Hindlimb muscle (tissue), 1 donor: ENCODE data around the gene EN1. TPM values are rescaled to one million over a fixed set of nuclear protein-coding genes. Genes with fewer than 3 reads are reported as not detected.

ENCODE experiments used
- DNase-seq: peaks from one replicate; pipeline ENCODE4 v3.0.0-alpha.2; 2013
- polyA plus RNA-seq: library from polyadenylated mRNA; unstranded; fragments of 120-200 nt; gene quantifications from one replicate; pipeline ENCODE4 v1.2.1, GENCODE V29; 2013; ENCODE audit not compliant: insufficient read length

EN1 gene
- 8.3 TPM for polyA plus RNA-seq

DNA sequence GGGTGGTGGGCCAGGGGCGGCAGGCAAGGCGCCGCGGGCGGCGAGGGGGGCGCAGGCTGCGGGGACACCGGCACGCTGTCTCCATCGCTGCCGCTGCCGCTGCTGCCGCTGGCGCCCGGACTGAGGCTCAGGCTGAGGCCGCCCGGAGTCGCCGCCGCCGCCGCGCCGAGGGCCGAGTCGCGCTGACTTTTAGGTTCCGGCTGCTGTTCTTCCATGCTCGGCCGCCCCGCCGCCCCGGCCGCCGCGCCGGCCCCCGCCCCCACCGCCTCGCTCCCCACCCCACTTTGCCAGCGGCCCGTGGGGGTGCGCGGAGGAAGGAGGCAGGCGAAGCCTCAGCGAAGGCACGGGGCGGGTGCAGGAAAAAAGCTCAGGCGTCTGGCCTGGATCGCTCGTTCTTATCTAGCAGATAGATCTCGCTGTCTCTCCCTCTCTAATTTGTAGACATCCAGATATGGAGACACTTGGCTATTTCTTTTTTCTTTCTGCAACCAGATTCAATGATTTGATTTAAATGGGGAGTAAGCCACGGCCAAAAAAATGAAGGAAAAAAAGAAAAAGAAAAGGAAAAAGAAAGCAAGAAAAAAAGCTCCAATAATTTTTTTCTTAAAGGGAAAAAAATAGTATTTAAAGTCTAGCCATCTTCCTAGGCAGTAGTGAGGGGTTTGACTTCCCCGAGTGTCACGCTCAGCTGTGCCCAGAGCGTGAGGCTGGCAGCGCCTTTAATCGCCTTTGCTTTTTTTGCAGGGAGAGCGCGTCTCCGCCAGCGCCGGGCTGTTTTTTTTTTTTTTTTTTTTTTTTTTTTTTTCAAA is at the start of gene EN1:
EN1 (minus strand) TSS at position 696 of the 809 bp plus-strand sequence; CDS start at position 215, 481 bp downstream.
- DNase-seq: no peak

DNA sequence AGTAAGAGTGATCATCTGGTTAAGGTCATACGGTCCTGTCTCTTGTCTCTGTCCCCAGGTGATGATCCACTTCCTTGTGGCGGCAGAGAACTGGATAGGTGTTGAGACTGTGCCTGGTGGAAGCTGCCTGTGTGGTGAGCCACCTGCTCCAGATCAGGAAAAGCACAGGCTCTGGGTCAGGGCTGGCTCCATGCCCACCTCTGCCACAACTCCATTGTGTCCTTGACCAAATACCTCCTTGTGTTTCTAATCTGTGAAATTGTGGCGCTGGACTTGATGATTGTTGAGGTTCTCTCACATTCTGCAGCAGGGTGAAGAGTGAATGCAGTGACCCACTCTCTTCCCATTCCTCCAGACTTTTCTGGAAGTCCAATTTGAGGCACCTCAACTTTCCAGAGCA is 45.7 kb upstream of the EN1 start:
- no peak for DNase-seq

DNA sequence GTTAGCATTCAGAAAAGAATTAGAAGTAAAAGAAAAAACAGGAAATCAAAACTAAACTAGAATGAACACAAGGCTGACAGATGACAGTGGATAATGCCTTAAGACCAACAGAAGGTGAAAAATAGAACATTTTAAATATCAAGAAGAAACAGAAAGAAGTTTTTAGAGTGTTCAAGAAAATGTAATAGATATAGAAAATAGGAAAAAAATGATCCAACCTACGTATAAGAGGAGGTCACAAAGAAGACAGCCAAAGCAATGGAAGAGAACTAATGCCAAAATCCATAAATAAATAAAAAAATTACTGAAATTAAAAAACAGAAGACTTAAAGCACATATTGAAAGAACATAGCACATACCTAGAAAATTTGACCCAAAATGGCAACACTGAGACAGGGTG is 42.5 kb upstream of the EN1 start:
- DNase-seq: no peak

- DNase-seq: no peak
Observed at GRCh38 chr2:118883792-118884191, 36.3 kb upstream of the EN1 start.

GRCh38 chr2:118882693-118883336 is 35.4 kb upstream of the EN1 start:
- DNase-seq: peak; percentile 29

DNA sequence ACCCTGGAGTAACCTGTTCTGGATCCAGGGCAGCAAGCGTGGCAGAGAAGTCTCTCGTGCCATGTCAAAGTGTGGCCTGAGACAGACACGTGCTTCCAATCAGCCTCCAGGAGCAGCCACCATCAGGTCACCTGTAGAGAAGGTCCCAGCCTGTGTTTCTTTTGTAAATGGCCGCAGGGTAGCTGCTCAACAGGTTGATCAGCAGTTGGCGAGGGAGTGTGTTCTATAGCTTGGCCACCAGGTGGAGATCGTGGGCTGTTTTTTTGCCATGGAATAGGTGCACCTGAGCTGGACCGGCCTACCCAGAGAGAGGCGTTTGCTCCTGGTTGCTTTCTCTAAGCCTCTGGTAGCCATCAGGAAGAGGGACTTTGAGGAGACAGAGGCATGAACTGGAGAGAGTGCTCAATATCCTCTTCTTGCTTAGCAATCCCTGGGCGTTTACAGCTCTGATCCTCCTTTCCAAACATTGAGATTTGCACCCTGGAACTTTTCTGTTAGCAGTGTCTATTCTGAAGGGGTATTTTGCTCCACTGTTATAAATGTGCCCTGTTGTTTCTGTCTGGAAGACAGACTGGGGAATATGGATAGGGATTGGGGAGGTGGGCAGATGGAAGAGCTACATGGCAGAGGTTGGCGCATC is 34.2 kb upstream of the EN1 start:
- no peak for DNase-seq

- no peak for DNase-seq
Observed at GRCh38 chr2:118880501-118880900, 33.1 kb upstream of the EN1 start.

- DNase-seq: no peak
Observed at GRCh38 chr2:118878531-118879149, 31.2 kb upstream of the EN1 start.

DNA sequence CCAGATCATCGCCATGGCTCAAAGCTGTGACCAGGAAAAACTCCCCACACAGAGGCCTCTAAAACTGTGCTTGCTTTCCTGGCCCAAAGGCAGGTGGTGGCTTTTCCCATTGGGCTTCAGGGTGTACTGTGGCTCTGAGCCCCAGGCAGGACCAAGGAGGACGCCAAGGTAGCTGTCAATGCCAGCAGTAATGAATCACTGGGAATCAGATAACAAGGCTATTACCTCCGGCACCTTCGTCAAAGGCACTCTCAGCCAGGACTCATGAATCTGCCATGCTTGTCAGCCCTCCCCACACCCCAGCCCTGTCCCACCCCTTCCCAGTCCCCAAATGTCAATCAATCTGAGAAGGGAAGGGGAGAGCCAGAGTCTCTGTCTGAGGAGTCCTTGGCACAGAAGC is 27.9 kb upstream of the EN1 start:
- no peak for DNase-seq

- DNase-seq: no peak
Observed at GRCh38 chr2:118874324-118874723, 26.9 kb upstream of the EN1 start.

DNA sequence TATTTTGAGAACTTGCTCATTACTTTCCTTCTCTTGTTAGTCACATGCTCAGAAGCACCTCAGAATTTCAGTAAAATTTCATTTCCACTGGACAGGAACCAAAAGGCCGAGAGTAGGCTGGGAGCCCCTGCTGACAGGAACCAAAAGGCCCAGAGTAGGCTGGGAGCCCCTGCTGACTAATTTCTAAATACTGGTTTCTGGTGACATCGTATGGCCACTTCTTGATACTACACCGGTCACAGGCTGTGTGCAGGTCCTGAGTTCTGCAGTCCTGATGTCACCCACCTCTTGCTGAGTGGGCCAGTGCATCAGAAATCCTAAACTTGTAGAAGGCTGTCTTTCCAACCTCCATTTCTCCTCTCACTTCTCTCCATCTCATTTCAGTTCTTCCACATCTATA is 17.7 kb upstream of the EN1 start:
- no peak for DNase-seq

- DNase-seq: no peak
Observed at GRCh38 chr2:118864207-118864606, 16.8 kb upstream of the EN1 start.

GRCh38 chr2:118861731-118862130 is 14.3 kb upstream of the EN1 start:
- no peak for DNase-seq

DNA sequence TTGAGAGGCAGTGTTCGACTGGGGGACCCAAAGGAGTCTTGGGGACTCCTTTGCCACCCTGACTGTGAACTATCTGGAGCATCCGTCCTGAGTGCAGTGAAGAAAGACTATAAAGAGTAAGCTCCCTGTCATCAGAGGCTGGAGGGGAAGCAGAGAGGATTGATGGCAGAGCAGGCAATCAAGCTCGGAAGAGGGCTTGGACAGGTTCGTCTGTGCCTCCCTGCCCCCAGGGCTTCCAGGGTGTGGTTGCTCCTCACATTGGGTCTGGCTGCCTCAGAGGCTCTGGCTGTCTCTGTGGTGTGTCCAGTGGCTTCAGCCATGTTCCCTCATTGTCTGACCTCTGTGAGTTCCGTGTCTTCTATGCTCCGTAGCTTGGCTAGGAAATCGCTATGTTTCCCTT is 13.8 kb upstream of the EN1 start:
- no peak for DNase-seq

DNA sequence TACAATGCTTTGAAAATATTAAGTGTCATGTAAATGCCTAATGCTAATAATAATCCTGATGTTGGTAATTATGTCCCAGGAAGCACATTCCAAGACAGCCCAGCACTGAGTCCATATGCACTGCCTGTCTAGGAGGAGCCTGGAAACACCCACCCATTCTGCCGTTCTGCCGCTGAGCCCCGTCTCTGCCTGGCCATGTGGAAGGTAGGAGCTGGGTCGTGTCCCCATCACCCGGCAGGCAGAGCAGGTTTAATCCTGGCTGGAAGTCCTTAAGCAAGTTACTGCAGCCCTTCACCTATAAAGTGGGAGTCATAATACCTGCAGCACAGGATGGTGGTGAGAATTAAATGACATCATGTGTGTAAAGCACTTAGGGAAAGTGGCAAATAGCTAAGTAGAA is 13.1 kb upstream of the EN1 start:
- DNase-seq: no peak

DNA sequence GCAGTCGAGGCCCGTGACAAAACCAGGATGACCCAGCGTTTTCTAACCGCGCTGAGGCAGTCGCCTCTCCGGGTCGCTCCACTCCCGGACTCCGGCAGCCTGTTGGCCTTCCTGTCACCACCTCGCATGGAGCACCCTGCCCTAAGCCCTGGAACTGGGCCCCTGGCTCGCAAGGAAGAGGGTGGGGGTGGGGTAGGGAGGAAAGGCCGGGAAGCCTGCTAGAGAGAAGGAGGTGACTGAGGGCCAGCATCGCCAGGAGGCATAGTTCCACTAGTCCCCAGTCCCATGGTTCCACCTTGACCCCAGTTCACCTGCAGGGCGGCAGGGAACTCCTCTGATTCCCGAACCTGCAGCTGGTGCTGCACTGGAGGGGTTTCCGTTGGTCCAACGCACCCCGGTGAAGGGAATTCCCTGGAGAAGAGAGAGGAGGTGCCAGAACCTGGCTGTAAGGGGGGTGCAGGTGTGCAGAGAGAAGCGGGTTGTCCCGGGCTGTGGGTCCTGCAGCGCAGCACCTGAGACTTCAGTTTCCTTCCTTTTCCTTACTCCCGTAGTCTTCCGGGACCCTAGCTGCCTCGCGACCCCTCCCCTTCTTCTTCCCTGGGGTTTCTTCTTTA is 11.8 kb upstream of the EN1 start:
- no peak for DNase-seq

DNA sequence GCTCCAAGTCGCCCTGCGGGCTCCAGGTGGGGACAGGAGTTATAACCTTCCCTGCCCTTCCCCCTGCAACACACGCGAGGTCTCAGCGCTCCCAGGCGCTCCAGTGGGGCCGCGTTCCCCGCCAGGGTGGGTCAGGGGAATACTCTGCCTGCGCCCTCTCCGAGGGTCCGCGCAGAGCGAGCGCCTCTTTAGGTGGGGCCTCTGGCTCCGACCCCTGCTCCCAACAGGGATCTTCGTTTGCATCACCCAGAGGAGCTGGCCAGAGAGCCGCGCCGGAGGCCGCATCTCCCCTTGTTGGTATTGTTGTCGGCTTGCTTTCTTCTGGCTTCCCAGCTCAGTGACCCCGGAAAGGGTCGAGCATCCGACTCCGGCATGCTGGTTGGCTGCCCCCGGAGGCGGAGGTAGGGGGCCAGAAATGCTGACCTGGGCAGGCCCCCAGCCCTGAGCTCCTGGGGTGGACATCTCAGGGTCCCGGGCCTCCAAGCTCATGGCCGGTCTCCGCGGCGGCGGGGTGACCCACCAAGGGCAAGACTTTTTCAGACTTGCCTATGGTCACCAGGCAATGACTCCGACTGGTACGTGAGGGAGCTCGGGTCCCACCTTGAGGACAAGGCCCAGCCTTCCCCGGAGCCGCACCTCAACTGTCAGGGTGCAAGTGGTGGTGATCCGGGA is 11.2 kb upstream of the EN1 start:
- no peak for DNase-seq

DNA sequence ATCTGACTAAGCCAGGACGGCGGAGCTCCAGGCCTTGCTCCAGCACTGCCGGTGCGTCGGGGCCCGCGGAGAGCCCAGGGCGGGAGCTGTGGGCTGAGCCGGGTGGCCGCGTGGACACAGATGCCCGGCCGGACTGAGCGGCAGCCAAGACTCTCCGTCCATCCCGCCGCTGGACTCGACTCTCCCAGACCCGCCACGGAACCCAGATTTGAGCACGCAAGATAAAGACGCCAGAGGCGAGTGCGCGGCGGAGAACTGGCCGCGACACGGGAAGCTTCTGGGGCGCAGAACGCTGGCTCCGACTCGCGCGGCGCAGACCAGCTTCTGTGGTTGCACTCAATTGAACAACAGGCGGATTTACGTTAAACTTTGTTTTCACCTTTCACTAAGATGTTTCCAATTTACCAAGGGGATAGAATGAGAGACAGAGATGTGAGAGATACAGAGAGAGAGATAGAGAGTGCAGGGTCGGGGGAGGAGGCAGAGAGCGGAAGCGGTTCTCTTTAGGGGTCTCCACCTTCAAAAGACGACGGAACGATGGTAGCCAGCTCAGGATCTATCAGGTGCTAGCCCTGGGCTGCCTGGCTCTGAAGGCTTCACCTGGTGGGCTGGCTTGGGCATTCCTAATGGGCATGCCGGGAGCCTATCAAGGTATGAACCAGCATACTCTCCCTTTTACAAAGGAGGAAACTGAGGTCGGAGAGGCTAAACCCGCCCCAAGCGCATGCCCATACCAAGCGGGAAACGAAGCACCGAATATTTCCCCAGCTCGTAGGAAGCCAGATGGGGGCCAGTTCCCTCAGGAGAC is 10.4 kb upstream of the EN1 start:
- DNase-seq: no peak

GRCh38 chr2:118856978-118857676 is 9.7 kb upstream of the EN1 start:
- no peak for DNase-seq

DNA sequence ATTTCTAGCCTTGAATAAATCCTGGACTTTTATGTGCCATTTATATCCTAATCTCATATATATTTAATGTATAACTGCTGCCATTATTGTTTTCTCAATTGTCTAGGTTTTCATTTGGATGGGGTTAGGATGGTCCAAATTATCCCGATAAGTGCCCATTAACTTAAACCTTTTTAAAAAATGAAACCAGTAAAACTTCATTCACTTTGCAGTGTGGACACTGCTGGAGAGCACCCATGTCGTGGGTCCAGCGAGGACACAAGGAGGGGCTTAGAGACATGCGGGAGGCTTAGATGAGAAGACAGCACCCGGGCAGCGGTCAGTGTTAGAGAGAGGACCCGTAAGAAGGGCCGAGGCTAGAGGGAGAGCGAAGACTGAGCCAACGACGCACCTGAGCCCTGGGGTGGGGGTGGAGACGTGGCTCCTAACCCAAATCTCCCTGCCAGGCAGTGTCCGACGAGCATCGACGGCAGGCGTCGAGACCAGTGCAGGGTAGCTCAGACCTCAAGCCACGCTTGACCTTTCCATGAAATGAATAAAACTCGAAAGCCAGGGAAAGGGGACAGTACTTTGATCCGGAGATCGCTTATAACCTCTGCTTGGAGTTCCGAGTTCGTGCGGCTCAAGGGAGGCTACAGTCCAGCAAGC is 9.0 kb upstream of the EN1 start:
- DNase-seq: no peak
